HEK293T (cell line): ENCODE measurements around the gene XAB2.

Source experiments
- BHLHE40 ChIP-seq: fragments of 450-650 bp; IDR thresholded peaks from 2 replicates; pipeline ENCODE4 v1.6.1; 2016; ENCODE audit warnings: mild to moderate bottlenecking, moderate library complexity, borderline replicate concordance
- SP1 ChIP-seq: fragments of 450-650 bp; IDR thresholded peaks from 2 replicates; pipeline ENCODE4 v1.6.1; 2017

DNA sequence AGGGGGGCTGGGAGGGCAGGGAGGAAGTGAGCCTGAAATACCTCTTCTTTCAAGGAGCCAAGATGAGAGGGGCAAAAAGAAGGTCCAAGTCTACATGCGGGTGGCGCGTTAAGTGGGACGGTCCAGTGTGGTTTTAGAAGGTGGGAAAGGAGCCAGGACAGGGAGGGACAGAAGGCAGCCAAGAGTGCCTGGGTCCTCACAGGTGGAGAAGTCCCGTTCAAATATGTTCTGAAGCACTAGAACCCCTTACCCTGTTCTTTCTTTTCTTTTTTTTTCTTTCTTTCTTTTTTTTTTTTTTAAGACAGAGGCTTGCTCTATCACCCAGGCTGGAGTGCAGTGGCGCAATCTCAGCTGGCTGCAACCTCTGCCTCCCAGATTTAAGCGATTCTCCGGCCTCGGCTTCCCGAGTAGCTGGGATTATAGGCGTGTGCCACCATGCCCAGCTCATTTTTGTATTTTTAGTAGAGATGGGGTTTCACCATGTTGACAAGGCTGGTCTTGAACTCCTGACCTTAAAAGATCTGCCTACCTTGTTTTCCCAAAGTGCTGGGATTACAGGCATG lies 26.3 kb downstream of the XAB2 start:
- TF ChIP-seq BHLHE40 (no peak), SP1 (no peak)
